HepG2 (cell line): Measurements from ENCODE around the gene HSD3B7. TPM values are rescaled to one million over a fixed set of nuclear protein-coding genes. Genes with fewer than 3 reads are reported as not detected.

ENCODE experiments used
- AKAP8 ChIP-seq: sonication (generic); formaldehyde crosslinking; IDR thresholded peaks from 2 replicates; pipeline ENCODE4 v1.5.1; 2020; ENCODE audit warnings: mild to moderate bottlenecking, missing genetic modification reagents
- ARNT2 ChIP-seq: sonication (generic); formaldehyde crosslinking; IDR thresholded peaks from 2 replicates; pipeline ENCODE4 v1.8.0; 2022; ENCODE audit warnings: mild to moderate bottlenecking, low read depth, missing genetic modification reagents, moderate library complexity
- BRCA1 ChIP-seq: sonication (generic); formaldehyde crosslinking; IDR thresholded peaks from 2 replicates; pipeline ENCODE4 v1.4.0; 2020; ENCODE audit warnings: missing genetic modification reagents
- DNMT1 ChIP-seq: sonication (generic); formaldehyde crosslinking; IDR thresholded peaks from 2 replicates; pipeline ENCODE4 v1.5.1; 2020; ENCODE audit warnings: mild to moderate bottlenecking, missing genetic modification reagents
- ETV5 ChIP-seq: IDR thresholded peaks from 2 replicates; pipeline ENCODE4 v1.6.1; 2018; ENCODE audit warnings: missing biosample characterization, missing genetic modification reagents, inconsistent platforms, borderline replicate concordance
- FOSL1 ChIP-seq: sonication (generic); formaldehyde crosslinking; IDR thresholded peaks from 2 replicates; pipeline ENCODE4 v1.9.0; 2021; ENCODE audit warnings: missing genetic modification reagents, borderline replicate concordance
- GFI1 ChIP-seq: sonication (generic); formaldehyde crosslinking; IDR thresholded peaks from 2 replicates; pipeline ENCODE4 v1.5.0; 2020; ENCODE audit warnings: missing genetic modification reagents, mild to moderate bottlenecking, borderline replicate concordance
- HHEX ChIP-seq: IDR thresholded peaks from 2 replicates; pipeline ENCODE4 v1.6.1; 2016; ENCODE audit warnings: control low read depth
- KLF9 ChIP-seq: IDR thresholded peaks from 2 replicates; pipeline ENCODE4 v1.6.1; 2016; ENCODE audit warnings: low read depth
- MAZ ChIP-seq, 2 experiments: sonication (generic) in 1 of 2; formaldehyde crosslinking in 1 of 2; IDR thresholded peaks; 2 replicates each; pipeline versions ENCODE4 v1.5.0 to v1.6.1; 2012 to 2020; ENCODE audit warnings: low read depth in 2 of 2, mild to moderate bottlenecking in 2 of 2, borderline replicate concordance in 1 of 2, improper control_type of control experiment in 1 of 2, low read length in 1 of 2, missing genetic modification reagents in 1 of 2, moderate library complexity in 1 of 2
- POLR2AphosphoS2 ChIP-seq: IDR thresholded peaks from 2 replicates; pipeline ENCODE4 v1.6.1; 2011; ENCODE audit warnings: low read depth, low read length, improper control_type of control experiment
- TOPORS ChIP-seq: sonication (generic); formaldehyde crosslinking; IDR thresholded peaks from 2 replicates; pipeline ENCODE4 v1.8.0; 2023; ENCODE audit warnings: mild to moderate bottlenecking, missing genetic modification reagents
- ZFX ChIP-seq: sonication (generic); formaldehyde crosslinking; IDR thresholded peaks from 2 replicates; pipeline ENCODE4 v1.4.0; 2020; ENCODE audit warnings: mild to moderate bottlenecking, low read depth, missing genetic modification reagents, moderate library complexity
- ZMYM3 ChIP-seq: sonication (generic); formaldehyde crosslinking; IDR thresholded peaks from 2 replicates; pipeline ENCODE4 v1.5.1; 2020; ENCODE audit warnings: mild to moderate bottlenecking, missing genetic modification reagents
- ZNF10 ChIP-seq: sonication (generic); formaldehyde crosslinking; IDR thresholded peaks from 2 replicates; pipeline ENCODE4 v1.4.0; 2020; ENCODE audit warnings: mild to moderate bottlenecking, low read depth, missing genetic modification reagents, borderline replicate concordance
- ZNF205 ChIP-seq: IDR thresholded peaks from 2 replicates; pipeline ENCODE4 v1.6.1; 2018; ENCODE audit warnings: missing biosample characterization, missing genetic modification reagents
- ZNF232 ChIP-seq: sonication (generic); formaldehyde crosslinking; IDR thresholded peaks from 2 replicates; pipeline ENCODE4 v1.4.0; 2020; ENCODE audit warnings: missing genetic modification reagents, borderline replicate concordance
- ZNF3 ChIP-seq: IDR thresholded peaks from 2 replicates; pipeline ENCODE4 v1.7.0; 2017; ENCODE audit warnings: inconsistent platforms
- ZNF30 ChIP-seq: sonication (generic); formaldehyde crosslinking; IDR thresholded peaks from 2 replicates; pipeline ENCODE4 v1.5.0; 2020; ENCODE audit warnings: mild to moderate bottlenecking, missing genetic modification reagents
- ZNF44 ChIP-seq: sonication (generic); formaldehyde crosslinking; IDR thresholded peaks from 2 replicates; pipeline ENCODE4 v1.5.1; 2020; ENCODE audit warnings: mild to moderate bottlenecking, missing genetic modification reagents
- ZNF530 ChIP-seq: sonication (generic); formaldehyde crosslinking; IDR thresholded peaks from 2 replicates; pipeline ENCODE4 v1.5.0; 2020; ENCODE audit warnings: low read depth, mild to moderate bottlenecking, missing genetic modification reagents
- ZNF616 ChIP-seq: sonication (generic); formaldehyde crosslinking; IDR thresholded peaks from 2 replicates; pipeline ENCODE4 v1.5.0; 2020; ENCODE audit warnings: low read depth, mild to moderate bottlenecking, missing genetic modification reagents
- ZNF768 ChIP-seq: sonication (generic); formaldehyde crosslinking; IDR thresholded peaks from 2 replicates; pipeline ENCODE4 v1.4.0; 2020; ENCODE audit warnings: missing genetic modification reagents
- ZNF879 ChIP-seq: sonication (generic); formaldehyde crosslinking; IDR thresholded peaks from 2 replicates; pipeline ENCODE4 v1.8.1; 2023; ENCODE audit warnings: missing genetic modification reagents
- polyA plus RNA-seq, 8 experiments: library from polyadenylated mRNA; depleted of rRNA in 3 of 8; stranded (reverse) in 7 of 8; unstranded in 1 of 8; fragments of >200 nt; fragmentation: Illumina TruSeq in 4 of 8; extraction: Trizol in 4 of 8; gene quantifications; 2 replicates each; pipeline versions ENCODE4 v1.2.1 to v1.2.3, GENCODE V29; 2011 to 2016; ENCODE audit warnings: low read depth in 4 of 8, missing spikeins in 1 of 8, mixed read lengths in 1 of 8; ENCODE audit not compliant: insufficient read depth in 1 of 8
- total RNA-seq, 5 experiments: library from RNA; depleted of rRNA; stranded (reverse); fragments of >200 nt; fragmentation: Illumina TruSeq; extraction: Trizol; gene quantifications; 2 replicates each; pipeline ENCODE4 v1.2.3, GENCODE V29; 2016; ENCODE audit warnings: low read depth in 1 of 5
- TF ChIP-seq, protein P1 (sequence below): sonication (generic); formaldehyde crosslinking; IDR thresholded peaks from 2 replicates; pipeline ENCODE4 v1.4.0; 2020; ENCODE audit warnings: mild to moderate bottlenecking, missing genetic modification reagents
- TF ChIP-seq, protein P2 (sequence below): sonication (generic); formaldehyde crosslinking; IDR thresholded peaks from 2 replicates; pipeline ENCODE4 v1.4.0; 2020; ENCODE audit warnings: mild to moderate bottlenecking, missing genetic modification reagents
- TF ChIP-seq, protein P3 (sequence below): sonication (generic); formaldehyde crosslinking; IDR thresholded peaks from 2 replicates; pipeline ENCODE4 v1.5.0; 2020; ENCODE audit warnings: missing genetic modification reagents
- TF ChIP-seq, protein P4 (sequence below): IDR thresholded peaks from 2 replicates; pipeline ENCODE4 v1.6.1; 2016

HSD3B7 gene
- total and polyA plus RNA-seq, 2 of the 13 experiments (the other 11 are each of a cell fraction or from before 2014, with no cell fraction given), result 32.9 to 69.7 TPM

DNA sequence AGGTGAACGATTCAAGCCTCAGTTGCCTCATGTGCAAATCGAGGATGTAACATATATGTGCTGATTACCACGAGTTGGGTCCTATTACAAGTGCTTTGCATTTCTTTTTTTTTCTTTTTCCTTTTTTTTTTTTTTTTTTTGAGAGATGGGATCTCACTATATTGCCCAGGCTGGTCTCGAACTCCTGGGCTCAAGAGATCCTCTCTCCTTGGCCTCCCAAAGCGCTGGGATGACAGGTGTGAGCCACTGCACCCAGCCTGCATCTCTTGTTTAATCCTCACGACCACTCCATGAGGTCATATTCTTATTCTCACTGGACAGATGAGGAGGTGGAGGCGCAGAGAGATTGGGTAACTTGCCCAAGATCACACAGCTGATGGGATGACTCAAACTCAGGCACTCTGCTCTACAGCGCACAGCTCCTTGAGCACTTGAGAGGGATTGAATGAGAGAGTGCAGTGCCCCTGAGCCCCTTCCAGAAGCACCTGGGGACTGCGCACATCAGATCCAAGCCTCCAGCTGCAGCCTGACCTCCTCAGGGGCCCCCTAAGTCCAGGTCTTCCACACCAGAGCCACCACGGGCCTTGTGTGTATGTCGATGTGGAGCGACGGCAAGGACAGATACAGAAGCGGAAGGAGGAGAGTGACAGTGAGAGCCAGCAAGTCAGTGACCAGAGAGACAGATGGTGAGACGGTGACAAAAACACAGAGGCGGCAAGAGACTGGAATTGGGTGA is 20.5 kb downstream of the HSD3B7 start (continued):
- TF ChIP-seq, protein P1, sequence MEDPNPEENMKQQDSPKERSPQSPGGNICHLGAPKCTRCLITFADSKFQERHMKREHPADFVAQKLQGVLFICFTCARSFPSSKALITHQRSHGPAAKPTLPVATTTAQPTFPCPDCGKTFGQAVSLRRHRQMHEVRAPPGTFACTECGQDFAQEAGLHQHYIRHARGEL (CRISPR knock-in tag), result no peak
- TF ChIP-seq ZNF530, result no peak
- peak; percentile 74 for TF ChIP-seq ZMYM3 (CRISPR knock-in tag)
- TF ChIP-seq ZNF768 (CRISPR knock-in tag), result peak; percentile 95
- no peak for TF ChIP-seq ZNF10 (CRISPR knock-in tag)
- 0 out of 2 replicates have a peak, but pooled peaks have one; percentile 17 for TF ChIP-seq ZFX (CRISPR knock-in tag)
- no peak for TF ChIP-seq ARNT2
- TF ChIP-seq ZNF879 (CRISPR knock-in tag), result no peak
- TF ChIP-seq, protein P2, sequence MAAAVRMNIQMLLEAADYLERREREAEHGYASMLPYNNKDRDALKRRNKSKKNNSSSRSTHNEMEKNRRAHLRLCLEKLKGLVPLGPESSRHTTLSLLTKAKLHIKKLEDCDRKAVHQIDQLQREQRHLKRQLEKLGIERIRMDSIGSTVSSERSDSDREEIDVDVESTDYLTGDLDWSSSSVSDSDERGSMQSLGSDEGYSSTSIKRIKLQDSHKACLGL (CRISPR knock-in tag), result no peak
- no peak for TF ChIP-seq DNMT1 (CRISPR knock-in tag)
- TF ChIP-seq, protein P3, sequence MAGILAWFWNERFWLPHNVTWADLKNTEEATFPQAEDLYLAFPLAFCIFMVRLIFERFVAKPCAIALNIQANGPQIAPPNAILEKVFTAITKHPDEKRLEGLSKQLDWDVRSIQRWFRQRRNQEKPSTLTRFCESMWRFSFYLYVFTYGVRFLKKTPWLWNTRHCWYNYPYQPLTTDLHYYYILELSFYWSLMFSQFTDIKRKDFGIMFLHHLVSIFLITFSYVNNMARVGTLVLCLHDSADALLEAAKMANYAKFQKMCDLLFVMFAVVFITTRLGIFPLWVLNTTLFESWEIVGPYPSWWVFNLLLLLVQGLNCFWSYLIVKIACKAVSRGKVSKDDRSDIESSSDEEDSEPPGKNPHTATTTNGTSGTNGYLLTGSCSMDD (CRISPR knock-in tag), result no peak
- TF ChIP-seq ZNF205 (CRISPR knock-in tag), result no peak
- no peak for TF ChIP-seq TOPORS
- no peak for TF ChIP-seq ZNF30 (CRISPR knock-in tag)
- TF ChIP-seq FOSL1, result no peak
- TF ChIP-seq ZNF3 (CRISPR knock-in tag), result no peak
- TF ChIP-seq ZNF232 (CRISPR knock-in tag), result no peak
- TF ChIP-seq AKAP8 (CRISPR knock-in tag), result no peak
- no peak for TF ChIP-seq BRCA1 (CRISPR knock-in tag)
- TF ChIP-seq ZNF616 (CRISPR knock-in tag), result no peak
- TF ChIP-seq ZNF44 (CRISPR knock-in tag), result no peak
- no peak for TF ChIP-seq POLR2AphosphoS2
- TF ChIP-seq MAZ (IDR thresholded peaks at IDR 0.05; ENCODE audit: borderline replicate concordance, low read depth, low read length), result no peak
- TF ChIP-seq MAZ (CRISPR knock-in tag; IDR thresholded peaks at IDR 0.05; ENCODE audit: low read depth), result no peak
- TF ChIP-seq, protein P4, sequence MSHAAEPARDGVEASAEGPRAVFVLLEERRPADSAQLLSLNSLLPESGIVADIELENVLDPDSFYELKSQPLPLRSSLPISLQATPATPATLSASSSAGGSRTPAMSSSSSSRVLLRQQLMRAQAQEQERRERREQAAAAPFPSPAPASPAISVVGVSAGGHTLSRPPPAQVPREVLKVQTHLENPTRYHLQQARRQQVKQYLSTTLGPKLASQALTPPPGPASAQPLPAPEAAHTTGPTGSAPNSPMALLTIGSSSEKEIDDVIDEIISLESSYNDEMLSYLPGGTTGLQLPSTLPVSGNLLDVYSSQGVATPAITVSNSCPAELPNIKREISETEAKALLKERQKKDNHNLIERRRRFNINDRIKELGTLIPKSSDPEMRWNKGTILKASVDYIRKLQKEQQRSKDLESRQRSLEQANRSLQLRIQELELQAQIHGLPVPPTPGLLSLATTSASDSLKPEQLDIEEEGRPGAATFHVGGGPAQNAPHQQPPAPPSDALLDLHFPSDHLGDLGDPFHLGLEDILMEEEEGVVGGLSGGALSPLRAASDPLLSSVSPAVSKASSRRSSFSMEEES (CRISPR knock-in tag), result no peak
- TF ChIP-seq GFI1 (CRISPR knock-in tag), result no peak
- TF ChIP-seq KLF9 (CRISPR knock-in tag), result no peak
- no peak for TF ChIP-seq HHEX (CRISPR knock-in tag)
- TF ChIP-seq ETV5, result no peak
